PC-3 (cell line): ENCODE data around the gene JOSD1.

Source experiments
- EZH2 ChIP-seq: fragments of 300-600 bp; sonication (generic); IDR thresholded peaks from one replicate; pipeline ENCODE4 v1.6.1; 2017; ENCODE audit warnings: antibody characterized with exemption, mild to moderate bottlenecking, low read length; ENCODE audit not compliant: unreplicated experiment
- TF ChIP-seq, protein P1 (sequence below): fragments of 300-600 bp; sonication (generic); conservative IDR thresholded peaks from 2 replicates; pipeline ENCODE4 v1.5.1; 2017; ENCODE audit warnings: antibody characterized with exemption, low read depth, mild to moderate bottlenecking, low read length

DNA sequence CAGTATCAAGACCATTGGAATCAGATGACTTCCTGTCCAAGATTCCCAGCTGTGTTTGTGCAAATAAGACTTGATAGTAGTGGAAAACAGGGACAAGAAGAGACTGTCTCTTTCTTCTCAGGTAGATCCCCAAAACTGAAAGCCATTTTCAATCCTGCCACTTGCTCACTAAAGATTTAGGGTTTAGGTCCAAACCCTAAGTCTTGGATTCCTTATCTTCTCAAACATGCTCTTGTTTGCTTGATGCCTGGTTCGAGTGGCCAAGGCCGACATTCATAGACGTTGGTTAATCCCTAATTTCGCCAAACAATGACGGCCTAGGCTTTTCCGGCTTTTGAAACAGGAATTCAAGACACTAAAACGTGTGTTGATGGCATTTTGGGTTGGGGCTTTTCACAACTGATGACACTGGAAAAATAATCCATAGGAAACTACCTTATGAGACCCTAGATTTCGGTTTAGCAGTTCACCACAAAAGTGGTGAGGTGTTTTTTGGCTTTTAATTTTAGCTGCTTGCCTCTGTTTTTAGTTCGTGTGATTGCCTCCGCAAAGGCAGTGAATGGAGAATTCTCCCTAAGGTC lies 4.0 kb upstream of the JOSD1 start:
- TF ChIP-seq, protein P1, sequence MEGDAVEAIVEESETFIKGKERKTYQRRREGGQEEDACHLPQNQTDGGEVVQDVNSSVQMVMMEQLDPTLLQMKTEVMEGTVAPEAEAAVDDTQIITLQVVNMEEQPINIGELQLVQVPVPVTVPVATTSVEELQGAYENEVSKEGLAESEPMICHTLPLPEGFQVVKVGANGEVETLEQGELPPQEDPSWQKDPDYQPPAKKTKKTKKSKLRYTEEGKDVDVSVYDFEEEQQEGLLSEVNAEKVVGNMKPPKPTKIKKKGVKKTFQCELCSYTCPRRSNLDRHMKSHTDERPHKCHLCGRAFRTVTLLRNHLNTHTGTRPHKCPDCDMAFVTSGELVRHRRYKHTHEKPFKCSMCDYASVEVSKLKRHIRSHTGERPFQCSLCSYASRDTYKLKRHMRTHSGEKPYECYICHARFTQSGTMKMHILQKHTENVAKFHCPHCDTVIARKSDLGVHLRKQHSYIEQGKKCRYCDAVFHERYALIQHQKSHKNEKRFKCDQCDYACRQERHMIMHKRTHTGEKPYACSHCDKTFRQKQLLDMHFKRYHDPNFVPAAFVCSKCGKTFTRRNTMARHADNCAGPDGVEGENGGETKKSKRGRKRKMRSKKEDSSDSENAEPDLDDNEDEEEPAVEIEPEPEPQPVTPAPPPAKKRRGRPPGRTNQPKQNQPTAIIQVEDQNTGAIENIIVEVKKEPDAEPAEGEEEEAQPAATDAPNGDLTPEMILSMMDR, result no peak
- TF ChIP-seq EZH2, result no peak
